GM12878 (cell line): ENCODE data around the gene SORCS2.

ENCODE experiments used
- BCL11A ChIP-seq: IDR thresholded peaks from 2 replicates; pipeline ENCODE4 v1.6.1; 2011; ENCODE audit warnings: low read depth, low read length
- CEBPB ChIP-seq, 2 experiments: fragments of 150-350 bp in 1 of 2; IDR thresholded peaks; 2 replicates each; pipeline ENCODE4 v1.6.1; 2012 to 2014; ENCODE audit warnings: low read depth in 2 of 2, low read length in 2 of 2, borderline replicate concordance in 1 of 2, inconsistent platforms in 1 of 2
- IRF4 ChIP-seq: IDR thresholded peaks from 2 replicates; pipeline ENCODE4 v1.6.1; 2011; ENCODE audit warnings: low read depth, low read length
- MEF2A ChIP-seq: IDR thresholded peaks from 2 replicates; pipeline ENCODE4 v1.6.1; 2011; ENCODE audit warnings: low read depth, mild to moderate bottlenecking, low read length, moderate library complexity; ENCODE audit not compliant: insufficient read depth
- PAX8 ChIP-seq: fragments of 450-650 bp; IDR thresholded peaks from 2 replicates; pipeline ENCODE4 v1.6.1; 2017; ENCODE audit warnings: mild to moderate bottlenecking, moderate library complexity
- POLR2A ChIP-seq: IDR thresholded peaks from 2 replicates; pipeline ENCODE4 v1.6.1; 2011; ENCODE audit warnings: low read depth, mild to moderate bottlenecking, low read length
- POLR2AphosphoS5 ChIP-seq: IDR thresholded peaks from 2 replicates; pipeline ENCODE4 v1.6.1; 2011; ENCODE audit warnings: mild to moderate bottlenecking, low read length, inconsistent platforms
- TF ChIP-seq, protein P1 (sequence below), 3 experiments: IDR thresholded peaks in 2 of 3; conservative IDR thresholded peaks in 1 of 3; 2 replicates each; pipeline ENCODE4 v1.5.1; 2011; ENCODE audit warnings: low read depth in 3 of 3, low read length in 3 of 3, mild to moderate bottlenecking in 3 of 3, control low read depth in 2 of 3, moderate library complexity in 2 of 3, inconsistent platforms in 1 of 3, mixed read lengths in 1 of 3; ENCODE audit not compliant: control insufficient read depth in 2 of 3, insufficient read depth in 1 of 3; ENCODE audit errors: extremely low read depth in 1 of 3

DNA sequence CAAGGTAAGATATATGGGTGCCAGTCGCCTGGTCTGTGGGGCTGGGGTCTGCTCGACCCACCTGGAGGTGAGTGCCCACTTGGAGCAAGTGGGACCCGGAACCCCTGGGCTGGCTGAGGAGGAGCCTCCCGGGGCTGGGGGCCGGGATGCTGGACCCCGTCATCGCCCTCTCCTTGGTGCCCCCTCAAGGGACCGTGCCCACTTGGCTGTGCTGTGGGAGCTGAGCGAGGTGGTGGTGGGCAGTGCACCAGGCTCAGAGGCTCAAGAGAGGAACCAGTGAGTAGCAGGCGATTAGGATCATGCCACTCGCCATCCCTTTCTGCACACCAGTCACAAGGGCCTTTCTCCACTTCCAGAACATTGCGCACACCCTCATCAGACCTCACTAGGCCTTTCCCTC lies 446.2 kb downstream of the SORCS2 start:
- TF ChIP-seq MEF2A (no peak), PAX8 (no peak), BCL11A (no peak), POLR2AphosphoS5 (no peak), IRF4 (no peak), CEBPB (IDR thresholded peaks at IDR 0.05; ENCODE audit: borderline replicate concordance in 1 of 2, low read depth in 2 of 2, low read length in 2 of 2) (no peak), POLR2A (no peak)
- TF ChIP-seq, protein P1, sequence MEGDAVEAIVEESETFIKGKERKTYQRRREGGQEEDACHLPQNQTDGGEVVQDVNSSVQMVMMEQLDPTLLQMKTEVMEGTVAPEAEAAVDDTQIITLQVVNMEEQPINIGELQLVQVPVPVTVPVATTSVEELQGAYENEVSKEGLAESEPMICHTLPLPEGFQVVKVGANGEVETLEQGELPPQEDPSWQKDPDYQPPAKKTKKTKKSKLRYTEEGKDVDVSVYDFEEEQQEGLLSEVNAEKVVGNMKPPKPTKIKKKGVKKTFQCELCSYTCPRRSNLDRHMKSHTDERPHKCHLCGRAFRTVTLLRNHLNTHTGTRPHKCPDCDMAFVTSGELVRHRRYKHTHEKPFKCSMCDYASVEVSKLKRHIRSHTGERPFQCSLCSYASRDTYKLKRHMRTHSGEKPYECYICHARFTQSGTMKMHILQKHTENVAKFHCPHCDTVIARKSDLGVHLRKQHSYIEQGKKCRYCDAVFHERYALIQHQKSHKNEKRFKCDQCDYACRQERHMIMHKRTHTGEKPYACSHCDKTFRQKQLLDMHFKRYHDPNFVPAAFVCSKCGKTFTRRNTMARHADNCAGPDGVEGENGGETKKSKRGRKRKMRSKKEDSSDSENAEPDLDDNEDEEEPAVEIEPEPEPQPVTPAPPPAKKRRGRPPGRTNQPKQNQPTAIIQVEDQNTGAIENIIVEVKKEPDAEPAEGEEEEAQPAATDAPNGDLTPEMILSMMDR (IDR thresholded peaks at IDR 0.05 in 2 of 3, conservative IDR thresholded peaks at IDR 0.05 in 1 of 3; ENCODE audit: control insufficient read depth in 2 of 3, extremely low read depth in 1 of 3, insufficient read depth in 1 of 3, low read depth in 3 of 3, low read length in 3 of 3), result no peak
